GM23248 (cell line): ENCODE measurements around the gene VWF.

Experiments
- EZH2 ChIP-seq: fragments of 200-600 bp; sonication (generic); IDR thresholded peaks from 2 replicates; pipeline ENCODE4 v1.6.1; 2018; ENCODE audit warnings: antibody characterized with exemption, mild to moderate bottlenecking; ENCODE audit not compliant: insufficient read depth, poor library complexity, severe bottlenecking
- EZH2phosphoT487 ChIP-seq: fragments of 200-600 bp; sonication (generic); IDR thresholded peaks from 2 replicates; pipeline ENCODE4 v1.6.1; 2018; ENCODE audit warnings: antibody characterized with exemption, moderate library complexity, mild to moderate bottlenecking, low read depth; ENCODE audit not compliant: insufficient read depth

GRCh38 chr12:5954661-5955060, 169.8 kb downstream of the VWF start:
- TF ChIP-seq EZH2 (no peak), EZH2phosphoT487 (no peak)
